GM12878 (cell line): ENCODE measurements around the gene SLC34A3. TPM values are rescaled to one million over a fixed set of nuclear protein-coding genes. Genes with fewer than 3 reads are reported as not detected.

Experiments used
- ATAC-seq: fragments of 200-7000 bp; cut with Tn5 transposase; 3 replicates; pipeline ENCODE4 v1.9.1; 2020; ENCODE audit warnings: mild to moderate bottlenecking, moderate library complexity
- BruUV-seq: library from RNA; stranded (reverse); fragments of 400-500 nt; replicated peaks from 2 replicates; lab custom pipeline; 2021; lab: Mats Ljungman, UMichigan
- CTCF ChIA-PET: fragments of 300-600 bp; sonication (Branson Sonifier 250); formaldehyde crosslinking; extraction: SDS; loops from one replicate; lab custom pipeline; 2021; ENCODE audit warnings: inconsistent platforms; lab: Yijun Ruan, JAX
- POLR2A ChIA-PET: fragments of 350-600 bp; formaldehyde crosslinking; extraction: SDS; loops from one replicate; lab custom pipeline; 2021; ENCODE audit warnings: inconsistent platforms; lab: Charles Lee
- RAD21 ChIA-PET: fragments of 300-600 bp; sonication (Branson Sonifier 250); formaldehyde crosslinking; loops from one replicate; lab custom pipeline; 2023; ENCODE audit warnings: antibody characterized with exemption; ENCODE audit not compliant: unreplicated experiment; lab: Charles Lee
- SMC1A ChIA-PET: fragments of 300-600 bp; sonication (Branson Sonifier 250); formaldehyde crosslinking; loops from one replicate; lab custom pipeline; 2023; ENCODE audit not compliant: unreplicated experiment, uncharacterized antibody; lab: Charles Lee
- DNase-seq: peaks from one replicate; pipeline ENCODE4 v3.0.0-alpha.2; 2011; ENCODE audit warnings: low read depth, low spot score
- FAIRE-seq: peaks from 3 replicates; lab custom pipeline; 2011; peaks lifted over from hg19 to GRCh38; lab: Jason Lieb, UNC
- H2AFZ ChIP-seq: 2 replicates; pipeline ENCODE4 v1.6.0; 2011; ENCODE audit warnings: low read depth, low read length, control low read depth; ENCODE audit not compliant: control insufficient read depth
- H3K27ac ChIP-seq: 2 replicates; pipeline ENCODE4 v1.5.1; 2011; ENCODE audit warnings: control low read depth; ENCODE audit not compliant: control insufficient read depth, insufficient read depth
- H3K27me3 ChIP-seq, 2 experiments: replicated peaks in 1 of 2; 2 replicates each; pipeline versions ENCODE4 v1.6.0 to v1.6.1; 2011; ENCODE audit warnings: low read length in 1 of 2; ENCODE audit not compliant: control insufficient read depth in 2 of 2, insufficient read depth in 2 of 2
- H3K36me3 ChIP-seq, 2 experiments: 2 replicates each; pipeline ENCODE4 v1.5.1; 2011; ENCODE audit warnings: low read length in 1 of 2; ENCODE audit not compliant: control insufficient read depth in 2 of 2, insufficient read depth in 2 of 2
- H3K4me1 ChIP-seq: 2 replicates; pipeline ENCODE4 v1.6.1; 2011; ENCODE audit warnings: mild to moderate bottlenecking, low read length, moderate library complexity, mixed read lengths; ENCODE audit not compliant: control insufficient read depth, insufficient read depth
- H3K4me2 ChIP-seq: 2 replicates; pipeline ENCODE4 v1.6.0; 2011; ENCODE audit warnings: control low read depth; ENCODE audit not compliant: control insufficient read depth, insufficient read depth
- H3K4me3 ChIP-seq: fragments of 200-600 bp; sonication (generic); 2 replicates; pipeline ENCODE4 v1.5.1; 2016
- H3K79me2 ChIP-seq: 2 replicates; pipeline ENCODE4 v1.6.0; 2011; ENCODE audit warnings: low read length; ENCODE audit not compliant: control insufficient read depth, insufficient read depth
- H3K9ac ChIP-seq: 2 replicates; pipeline ENCODE4 v1.8.0; 2011; ENCODE audit warnings: low read length, control low read depth, mixed read lengths; ENCODE audit not compliant: control insufficient read depth, insufficient read depth
- H3K9me3 ChIP-seq: replicated peaks from 3 replicates; pipeline ENCODE4 v1.5.1; 2011; ENCODE audit warnings: mild to moderate bottlenecking, low read length; ENCODE audit not compliant: control insufficient read depth, insufficient read depth
- H4K20me1 ChIP-seq: 2 replicates; pipeline ENCODE4 v1.6.0; 2011; ENCODE audit not compliant: control insufficient read depth, insufficient read depth
- CEBPB ChIP-seq, 2 experiments: fragments of 150-350 bp in 1 of 2; IDR thresholded peaks; 2 replicates each; pipeline ENCODE4 v1.6.1; 2012 to 2014; ENCODE audit warnings: low read depth in 2 of 2, low read length in 2 of 2, borderline replicate concordance in 1 of 2, inconsistent platforms in 1 of 2
- CHD1 ChIP-seq: IDR thresholded peaks from 2 replicates; pipeline ENCODE4 v1.6.1; 2012; ENCODE audit warnings: low read depth, low read length, improper control_type of control experiment
- ETV6 ChIP-seq, 2 experiments: fragments of 450-650 bp in 1 of 2; IDR thresholded peaks in 1 of 2; conservative IDR thresholded peaks in 1 of 2; 2 replicates each; pipeline ENCODE4 v1.6.1; 2014; ENCODE audit warnings: antibody characterized with exemption in 1 of 2, borderline replicate concordance in 1 of 2, low read depth in 1 of 2, mild to moderate bottlenecking in 1 of 2, moderate library complexity in 1 of 2
- PAX5 ChIP-seq: IDR thresholded peaks from 2 replicates; pipeline ENCODE4 v1.6.1; 2011; ENCODE audit warnings: low read depth, low read length, borderline replicate concordance
- RELA ChIP-seq: fragments of 450-650 bp; IDR thresholded peaks from 2 replicates; pipeline ENCODE4 v1.8.0; 2014; ENCODE audit warnings: borderline replicate concordance; ENCODE audit not compliant: partially characterized antibody
- SIN3A ChIP-seq: IDR thresholded peaks from 2 replicates; pipeline ENCODE4 v1.6.1; 2012; ENCODE audit warnings: low read depth, low read length, improper control_type of control experiment
- SMAD1 ChIP-seq: fragments of 450-650 bp; IDR thresholded peaks from 2 replicates; pipeline ENCODE4 v1.6.1; 2018; ENCODE audit warnings: mild to moderate bottlenecking, low read depth; ENCODE audit not compliant: partially characterized antibody
- SMC3 ChIP-seq: IDR thresholded peaks from 2 replicates; pipeline ENCODE4 v1.6.1; 2011; ENCODE audit warnings: low read length, improper control_type of control experiment, borderline replicate concordance
- ZNF207 ChIP-seq: fragments of 450-650 bp; IDR thresholded peaks from 2 replicates; pipeline ENCODE4 v1.6.1; 2014; ENCODE audit warnings: antibody characterized with exemption, mild to moderate bottlenecking, borderline replicate concordance
- WGBS: methylation state at CpG from one replicate; pipeline ENCODE4 v1.1.6; 2016; ENCODE audit warnings: low lambda C conversion rate; ENCODE audit not compliant: insufficient replicate concordance, insufficient coverage; ENCODE audit errors: missing lambda C conversion rate; 5-methylcytosine and 5-hydroxymethylcytosine counted together
- in situ Hi-C: fragments of 300-500 bp; cut with MboI; formaldehyde crosslinking; loops from 9 replicates; pipeline ENCODE4 v1.14.3; 2018; ENCODE audit warnings: mixed read lengths
- intact Hi-C: fragments of 100-400 bp; cut with micrococcal nuclease; formaldehyde crosslinking; loops from one replicate; pipeline ENCODE4 v1.14.2; 2022; ENCODE audit not compliant: unreplicated experiment
- polyA plus RNA-seq, 11 experiments: library from polyadenylated mRNA; depleted of rRNA in 4 of 11; unstranded in 6 of 11; stranded (reverse) in 5 of 11; fragments of >200 nt; fragmentation: Nextera tagmentation in 4 of 11; fragmentation: Illumina TruSeq in 1 of 11; extraction: Ambion mirVana in 4 of 11; extraction: Trizol in 1 of 11; gene quantifications; 1 replicate in 1 of 11; 2 replicates in 10 of 11; pipeline versions ENCODE4 v1.2.1 to v1.2.3, GENCODE V29; 2011 to 2016; ENCODE audit warnings: inconsistent platforms in 2 of 11, missing spikeins in 2 of 11, low read depth in 1 of 11
- total RNA-seq, 4 experiments: library from RNA; depleted of rRNA in 3 of 4; stranded (reverse); fragments of >200 nt in 3 of 4; fragmentation: Illumina TruSeq in 1 of 4; extraction: Trizol in 1 of 4; gene quantifications; 2 replicates each; pipeline versions ENCODE4 v1.2.1 to v1.2.3, GENCODE V29; 2013 to 2021
- TF ChIP-seq, protein P1 (sequence below): fragments of 450-650 bp; IDR thresholded peaks from 2 replicates; pipeline ENCODE4 v1.6.1; 2017; ENCODE audit warnings: borderline replicate concordance
- TF ChIP-seq, protein P2 (sequence below): fragments of 450-650 bp; IDR thresholded peaks from 2 replicates; pipeline ENCODE4 v1.6.1; 2014; ENCODE audit warnings: mild to moderate bottlenecking
- TF ChIP-seq, protein P3 (sequence below): fragments of 150-350 bp; IDR thresholded peaks from 2 replicates; pipeline ENCODE4 v1.6.1; 2016; ENCODE audit warnings: low read depth, low read length
- TF ChIP-seq, protein P4 (sequence below): fragments of 450-650 bp; IDR thresholded peaks from 2 replicates; pipeline ENCODE4 v1.6.1; 2017; ENCODE audit warnings: antibody characterized with exemption, mild to moderate bottlenecking, moderate library complexity

SLC34A3 gene
- total and polyA plus RNA-seq, 10 of the 15 experiments (the other 5 are each of a cell fraction or from before 2014, with no cell fraction given), result not detected

DNA sequence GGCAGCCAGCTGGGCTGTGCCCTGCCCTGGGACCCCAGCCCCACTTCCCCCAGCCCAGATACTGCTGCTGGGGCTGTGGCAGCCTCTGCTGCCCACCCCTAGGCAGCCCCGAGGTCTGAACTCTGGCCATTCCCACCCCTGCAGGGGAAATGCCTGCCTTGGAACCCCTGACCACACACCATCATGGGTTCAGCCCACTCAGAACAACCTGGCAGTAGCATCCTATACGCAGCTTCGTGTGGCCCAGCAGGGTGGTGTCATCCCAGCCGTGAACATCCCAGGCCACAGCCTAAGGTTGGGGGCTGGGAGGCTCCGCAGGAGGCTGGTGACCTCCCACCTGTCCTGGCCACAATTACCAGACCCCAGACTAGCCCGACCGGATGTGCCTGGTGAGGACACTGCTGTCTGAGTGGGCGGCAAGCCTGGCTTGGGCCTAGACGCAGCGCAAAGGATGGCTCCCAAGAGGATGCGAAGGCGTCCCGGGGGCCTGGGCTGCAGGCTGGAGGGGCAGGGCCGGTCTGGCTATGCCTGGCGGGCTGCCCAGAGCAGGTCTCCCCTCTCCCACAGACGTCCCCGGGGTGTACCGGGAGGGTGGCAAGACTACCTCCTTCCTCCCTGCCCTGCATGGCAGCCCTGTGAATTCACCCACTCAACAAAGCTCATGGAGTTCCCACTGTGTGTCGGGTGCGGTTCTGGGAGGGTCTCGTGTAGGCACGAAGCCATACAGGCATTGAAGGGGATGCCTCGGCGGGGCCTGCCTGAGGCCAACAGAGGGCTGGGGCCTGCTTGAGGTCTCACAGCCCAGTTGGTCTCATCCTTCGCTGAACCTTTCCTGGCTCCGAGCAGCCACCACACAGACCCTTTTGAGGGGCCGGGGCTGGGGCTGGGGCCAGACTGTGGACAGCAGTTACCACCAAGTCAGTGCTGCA is 1.5 kb upstream of the SLC34A3 start:
- no peak for ATAC-seq
- no peaks in the 10 kb centered on the region for H4K20me1 ChIP-seq
- H3K4me1 ChIP-seq, result peaks cover 8% of the 10 kb centered on the region
- intact Hi-C loops (loop anchor here (10.0 kb wide), 1 partner anchor 184 kb away; the partner anchor contains the start of gene NPDC1), in situ Hi-C loops (loop anchor here (5.0 kb wide), 1 partner anchor 107 kb away; no protein-coding TSS in a partner anchor)
- POLR2A ChIA-PET, result interaction anchor here (0.8 to 1.2 kb wide), 2 partner anchors 11 to 40 kb away, joined by 3 read pairs; partner anchors contain the start of genes SSNA1 and TUBB4B
- SMC1A ChIA-PET, result no interaction called here
- H3K9ac ChIP-seq, result no peak overlapping the region
- no peaks in the 10 kb centered on the region for H3K36me3 ChIP-seq
- no peak for FAIRE-seq
- H3K27ac ChIP-seq, result no peak overlapping the region
- no TSS peak for BruUV-seq
- no peaks in the 10 kb centered on the region for H3K9me3 ChIP-seq
- H3K79me2 ChIP-seq, result no peaks in the 10 kb centered on the region
- no peak overlapping the region for H3K4me3 ChIP-seq
- H2AFZ ChIP-seq, result no peak overlapping the region
- H3K4me2 ChIP-seq, result no peak overlapping the region
- no peak for DNase-seq
- WGBS, result 29% methylated on average over 27 of the region's 27 CpGs
- H3K27me3 ChIP-seq, result no peaks in the 10 kb centered on the region
- CTCF ChIA-PET, result no interaction called here
- RAD21 ChIA-PET, result interaction anchor here (0.8 kb wide), 1 partner anchor 40 kb away, joined by 3 read pairs; the partner anchor contains the start of genes ANAPC2 and SSNA1
- TF ChIP-seq, protein P1, sequence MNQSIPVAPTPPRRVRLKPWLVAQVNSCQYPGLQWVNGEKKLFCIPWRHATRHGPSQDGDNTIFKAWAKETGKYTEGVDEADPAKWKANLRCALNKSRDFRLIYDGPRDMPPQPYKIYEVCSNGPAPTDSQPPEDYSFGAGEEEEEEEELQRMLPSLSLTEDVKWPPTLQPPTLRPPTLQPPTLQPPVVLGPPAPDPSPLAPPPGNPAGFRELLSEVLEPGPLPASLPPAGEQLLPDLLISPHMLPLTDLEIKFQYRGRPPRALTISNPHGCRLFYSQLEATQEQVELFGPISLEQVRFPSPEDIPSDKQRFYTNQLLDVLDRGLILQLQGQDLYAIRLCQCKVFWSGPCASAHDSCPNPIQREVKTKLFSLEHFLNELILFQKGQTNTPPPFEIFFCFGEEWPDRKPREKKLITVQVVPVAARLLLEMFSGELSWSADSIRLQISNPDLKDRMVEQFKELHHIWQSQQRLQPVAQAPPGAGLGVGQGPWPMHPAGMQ, result no peak
- TF ChIP-seq, protein P2, sequence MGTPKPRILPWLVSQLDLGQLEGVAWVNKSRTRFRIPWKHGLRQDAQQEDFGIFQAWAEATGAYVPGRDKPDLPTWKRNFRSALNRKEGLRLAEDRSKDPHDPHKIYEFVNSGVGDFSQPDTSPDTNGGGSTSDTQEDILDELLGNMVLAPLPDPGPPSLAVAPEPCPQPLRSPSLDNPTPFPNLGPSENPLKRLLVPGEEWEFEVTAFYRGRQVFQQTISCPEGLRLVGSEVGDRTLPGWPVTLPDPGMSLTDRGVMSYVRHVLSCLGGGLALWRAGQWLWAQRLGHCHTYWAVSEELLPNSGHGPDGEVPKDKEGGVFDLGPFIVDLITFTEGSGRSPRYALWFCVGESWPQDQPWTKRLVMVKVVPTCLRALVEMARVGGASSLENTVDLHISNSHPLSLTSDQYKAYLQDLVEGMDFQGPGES, result no peak
- no peak for TF ChIP-seq RELA
- no peak for TF ChIP-seq ZNF207
- TF ChIP-seq ETV6 (conservative IDR thresholded peaks at IDR 0.05 in 1 of 2, IDR thresholded peaks at IDR 0.05 in 1 of 2; ENCODE audit: borderline replicate concordance in 1 of 2, low read depth in 1 of 2), result no peak
- no peak for TF ChIP-seq PAX5
- no peak for TF ChIP-seq CHD1
- TF ChIP-seq, protein P3, sequence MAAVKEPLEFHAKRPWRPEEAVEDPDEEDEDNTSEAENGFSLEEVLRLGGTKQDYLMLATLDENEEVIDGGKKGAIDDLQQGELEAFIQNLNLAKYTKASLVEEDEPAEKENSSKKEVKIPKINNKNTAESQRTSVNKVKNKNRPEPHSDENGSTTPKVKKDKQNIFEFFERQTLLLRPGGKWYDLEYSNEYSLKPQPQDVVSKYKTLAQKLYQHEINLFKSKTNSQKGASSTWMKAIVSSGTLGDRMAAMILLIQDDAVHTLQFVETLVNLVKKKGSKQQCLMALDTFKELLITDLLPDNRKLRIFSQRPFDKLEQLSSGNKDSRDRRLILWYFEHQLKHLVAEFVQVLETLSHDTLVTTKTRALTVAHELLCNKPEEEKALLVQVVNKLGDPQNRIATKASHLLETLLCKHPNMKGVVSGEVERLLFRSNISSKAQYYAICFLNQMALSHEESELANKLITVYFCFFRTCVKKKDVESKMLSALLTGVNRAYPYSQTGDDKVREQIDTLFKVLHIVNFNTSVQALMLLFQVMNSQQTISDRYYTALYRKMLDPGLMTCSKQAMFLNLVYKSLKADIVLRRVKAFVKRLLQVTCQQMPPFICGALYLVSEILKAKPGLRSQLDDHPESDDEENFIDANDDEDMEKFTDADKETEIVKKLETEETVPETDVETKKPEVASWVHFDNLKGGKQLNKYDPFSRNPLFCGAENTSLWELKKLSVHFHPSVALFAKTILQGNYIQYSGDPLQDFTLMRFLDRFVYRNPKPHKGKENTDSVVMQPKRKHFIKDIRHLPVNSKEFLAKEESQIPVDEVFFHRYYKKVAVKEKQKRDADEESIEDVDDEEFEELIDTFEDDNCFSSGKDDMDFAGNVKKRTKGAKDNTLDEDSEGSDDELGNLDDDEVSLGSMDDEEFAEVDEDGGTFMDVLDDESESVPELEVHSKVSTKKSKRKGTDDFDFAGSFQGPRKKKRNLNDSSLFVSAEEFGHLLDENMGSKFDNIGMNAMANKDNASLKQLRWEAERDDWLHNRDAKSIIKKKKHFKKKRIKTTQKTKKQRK, result no peak
- no peak for TF ChIP-seq SMAD1
- TF ChIP-seq SIN3A, result no peak
- TF ChIP-seq CEBPB (IDR thresholded peaks at IDR 0.05; ENCODE audit: borderline replicate concordance in 1 of 2, low read depth in 2 of 2, low read length in 2 of 2), result no peak
- TF ChIP-seq SMC3, result no peak
- TF ChIP-seq, protein P4, sequence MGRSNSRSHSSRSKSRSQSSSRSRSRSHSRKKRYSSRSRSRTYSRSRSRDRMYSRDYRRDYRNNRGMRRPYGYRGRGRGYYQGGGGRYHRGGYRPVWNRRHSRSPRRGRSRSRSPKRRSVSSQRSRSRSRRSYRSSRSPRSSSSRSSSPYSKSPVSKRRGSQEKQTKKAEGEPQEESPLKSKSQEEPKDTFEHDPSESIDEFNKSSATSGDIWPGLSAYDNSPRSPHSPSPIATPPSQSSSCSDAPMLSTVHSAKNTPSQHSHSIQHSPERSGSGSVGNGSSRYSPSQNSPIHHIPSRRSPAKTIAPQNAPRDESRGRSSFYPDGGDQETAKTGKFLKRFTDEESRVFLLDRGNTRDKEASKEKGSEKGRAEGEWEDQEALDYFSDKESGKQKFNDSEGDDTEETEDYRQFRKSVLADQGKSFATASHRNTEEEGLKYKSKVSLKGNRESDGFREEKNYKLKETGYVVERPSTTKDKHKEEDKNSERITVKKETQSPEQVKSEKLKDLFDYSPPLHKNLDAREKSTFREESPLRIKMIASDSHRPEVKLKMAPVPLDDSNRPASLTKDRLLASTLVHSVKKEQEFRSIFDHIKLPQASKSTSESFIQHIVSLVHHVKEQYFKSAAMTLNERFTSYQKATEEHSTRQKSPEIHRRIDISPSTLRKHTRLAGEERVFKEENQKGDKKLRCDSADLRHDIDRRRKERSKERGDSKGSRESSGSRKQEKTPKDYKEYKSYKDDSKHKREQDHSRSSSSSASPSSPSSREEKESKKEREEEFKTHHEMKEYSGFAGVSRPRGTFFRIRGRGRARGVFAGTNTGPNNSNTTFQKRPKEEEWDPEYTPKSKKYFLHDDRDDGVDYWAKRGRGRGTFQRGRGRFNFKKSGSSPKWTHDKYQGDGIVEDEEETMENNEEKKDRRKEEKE, result no peak
